NCI-H2196 (cell line): ENCODE results near the gene GABRB3.

Experiments
- DNase-seq: peaks from one replicate; lab custom pipeline; 2025; ENCODE audit not compliant: unreplicated experiment; lab: John Stamatoyannopoulos, UW

GABRB3 gene

GRCh38 chr15:26772154-26773066, at the start of gene GABRB3:
Gene GABRB3, minus strand, starts transcription at chr15:26773066.
- DNase-seq = peak; percentile 2

DNA sequence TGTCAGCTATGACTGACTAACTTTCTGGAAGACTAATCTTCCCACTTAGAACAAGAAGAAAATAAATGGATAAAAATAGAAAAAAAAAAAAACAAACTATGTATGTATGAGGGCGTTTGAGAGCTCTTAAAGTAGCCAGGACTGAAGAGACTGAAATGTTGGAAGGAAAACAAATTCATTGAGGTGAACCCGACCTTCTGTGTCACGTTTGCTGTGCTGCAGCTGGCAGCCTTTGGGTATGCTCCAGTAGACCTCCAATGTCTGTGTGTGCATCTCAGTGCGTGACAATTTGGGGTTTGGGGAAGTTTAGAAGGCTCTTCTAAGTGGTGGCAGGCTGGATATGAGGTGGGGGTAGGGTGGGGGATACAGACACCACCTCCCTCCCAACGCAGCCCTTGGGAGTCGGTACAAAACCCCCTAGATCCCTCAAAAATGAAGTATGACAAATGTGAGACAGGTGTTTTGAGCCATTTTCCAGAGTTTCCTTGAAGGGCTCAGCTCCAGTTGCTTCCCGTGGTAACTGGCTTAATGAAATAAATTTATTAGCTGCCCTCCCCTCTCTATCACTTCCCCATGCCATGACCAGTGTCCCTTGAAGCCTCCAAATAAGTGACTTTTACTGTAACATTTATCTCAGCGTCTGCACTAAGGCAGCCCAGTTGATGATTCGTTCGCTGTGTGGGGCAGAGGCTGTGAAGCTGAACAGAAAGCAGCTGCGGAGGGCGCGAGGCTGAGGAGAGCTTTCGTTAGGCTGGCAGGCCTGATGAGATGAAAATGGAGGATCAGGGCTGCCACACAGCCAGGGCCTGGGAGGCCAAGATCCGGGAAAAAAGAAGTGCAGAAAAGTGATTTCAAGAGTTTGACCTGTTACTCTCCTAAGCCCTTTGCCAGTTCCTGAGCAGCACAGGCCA, 34.9 kb upstream of the GABRB3 start:
- no peak for DNase-seq

- no peak for DNase-seq
Measured at GRCh38 chr15:26806574-26806973, 33.7 kb upstream of the GABRB3 start.

DNA sequence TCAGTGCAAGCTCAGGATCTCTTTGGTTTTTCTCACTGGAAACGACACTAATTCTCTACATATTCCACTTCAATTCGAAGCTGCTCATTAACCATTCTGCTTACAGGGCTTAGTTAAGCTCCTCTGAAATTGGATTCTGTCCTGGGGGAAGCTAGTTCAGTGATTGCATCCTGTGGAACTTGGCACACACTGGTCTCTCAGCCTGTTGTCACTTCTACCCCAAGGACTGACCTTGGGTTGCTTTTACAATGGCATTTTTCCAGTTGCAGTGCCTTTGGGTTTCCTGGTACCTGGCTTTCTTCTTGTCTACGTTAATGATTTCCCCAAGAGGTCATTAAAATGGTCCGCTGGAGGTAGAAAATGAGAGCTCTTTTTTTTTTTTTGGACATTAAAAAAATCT, 33.3 kb upstream of the GABRB3 start:
- no peak for DNase-seq

- DNase-seq = no peak
Measured at GRCh38 chr15:26805470-26805869, 32.6 kb upstream of the GABRB3 start.

GRCh38 chr15:26804063-26804804, 31.4 kb upstream of the GABRB3 start:
- no peak for DNase-seq

DNA sequence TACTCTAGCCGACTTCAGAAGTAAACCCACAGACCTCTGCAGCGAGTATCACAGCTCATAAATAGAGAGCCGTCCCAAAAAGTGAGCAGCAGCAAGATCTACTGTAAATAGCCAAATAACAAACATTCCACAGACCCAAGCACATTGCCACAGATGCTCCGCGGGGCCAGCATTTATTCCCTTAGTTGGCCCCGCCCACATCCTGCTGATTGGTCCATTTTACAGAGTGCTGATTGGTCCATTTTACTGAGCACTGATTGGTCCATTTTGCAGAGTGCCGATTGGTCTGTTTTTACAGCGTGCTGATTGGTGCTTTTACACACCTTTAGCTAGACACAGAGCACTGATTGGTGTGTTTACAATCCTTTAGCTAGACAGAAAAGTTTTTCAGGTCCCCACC, 17.3 kb upstream of the GABRB3 start:
- DNase-seq = no peak

DNA sequence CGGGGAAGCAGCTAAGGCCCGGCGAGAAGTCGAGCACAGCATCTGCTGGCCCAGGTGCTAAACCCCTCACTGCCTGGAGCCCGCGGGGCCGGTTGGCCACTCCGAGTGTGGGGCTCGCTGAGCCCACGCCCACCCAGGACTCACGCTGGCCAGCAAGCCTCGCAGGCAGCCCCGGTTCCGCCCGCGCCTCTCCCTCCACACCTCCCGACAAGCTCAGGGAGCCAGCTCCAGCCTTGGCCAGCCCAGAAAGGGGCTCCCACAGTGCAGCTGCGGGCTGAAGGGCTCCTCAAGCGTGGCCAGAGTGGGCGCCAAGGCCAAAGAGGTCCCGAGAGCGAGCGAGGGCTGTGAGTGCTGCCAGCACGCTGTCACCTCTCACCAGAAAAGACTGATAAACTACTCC, 8.9 kb upstream of the GABRB3 start:
- no peak for DNase-seq

GRCh38 chr15:26773917-26774316, 1.1 kb upstream of the GABRB3 start:
- DNase-seq = no peak

GRCh38 chr15:26773067-26773877, 406 bp upstream of the GABRB3 start:
- DNase-seq = peak; percentile 48

GRCh38 chr15:26771578-26772153, 1.2 kb downstream of the GABRB3 start:
- no peak for DNase-seq

DNA sequence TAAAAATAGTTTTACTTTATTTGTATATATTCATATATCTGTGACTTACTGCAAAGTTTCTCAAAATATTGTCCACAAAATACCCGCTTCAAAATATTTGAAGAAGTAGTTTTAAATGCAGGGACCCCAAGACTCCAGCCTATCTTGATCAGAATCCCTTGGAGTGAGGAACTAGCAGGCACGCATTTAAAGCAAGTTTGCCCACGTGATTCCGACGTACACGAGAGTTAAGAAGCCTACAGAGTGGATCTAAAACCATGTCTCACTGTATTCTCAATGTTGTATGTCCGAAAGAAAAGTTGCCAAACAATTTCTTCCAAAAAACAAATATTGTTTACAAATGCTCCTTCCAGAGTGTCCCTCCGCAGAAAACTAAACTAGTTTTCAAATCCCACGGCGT, 1.7 kb downstream of the GABRB3 start:
- DNase-seq = no peak

DNA sequence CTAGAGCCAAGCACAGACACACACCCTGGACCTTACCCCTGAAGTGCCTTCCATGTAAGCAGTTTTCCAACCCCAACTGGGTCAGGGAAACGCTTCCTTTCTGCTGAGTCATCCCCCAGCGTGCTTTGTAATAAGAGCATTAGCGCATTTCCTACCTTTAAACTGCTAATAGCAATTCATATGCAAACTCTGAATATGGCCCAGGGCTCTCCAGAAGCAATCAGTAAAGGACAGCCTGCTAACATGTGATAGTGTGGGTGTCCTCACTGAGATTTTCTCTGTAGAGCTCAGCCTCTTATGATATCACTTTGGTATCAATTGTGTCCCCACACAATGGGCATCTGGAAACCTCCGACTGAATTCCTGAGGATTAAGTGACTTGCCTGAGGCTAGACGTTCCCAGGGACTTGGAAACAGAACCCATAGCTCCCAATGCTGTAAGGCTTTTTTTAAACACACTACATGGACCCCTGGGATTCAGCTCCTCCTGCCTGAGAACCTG, 5.6 kb downstream of the GABRB3 start:
- DNase-seq = no peak

- no peak for DNase-seq
Measured at GRCh38 chr15:26766262-26766661, 6.6 kb downstream of the GABRB3 start.

DNA sequence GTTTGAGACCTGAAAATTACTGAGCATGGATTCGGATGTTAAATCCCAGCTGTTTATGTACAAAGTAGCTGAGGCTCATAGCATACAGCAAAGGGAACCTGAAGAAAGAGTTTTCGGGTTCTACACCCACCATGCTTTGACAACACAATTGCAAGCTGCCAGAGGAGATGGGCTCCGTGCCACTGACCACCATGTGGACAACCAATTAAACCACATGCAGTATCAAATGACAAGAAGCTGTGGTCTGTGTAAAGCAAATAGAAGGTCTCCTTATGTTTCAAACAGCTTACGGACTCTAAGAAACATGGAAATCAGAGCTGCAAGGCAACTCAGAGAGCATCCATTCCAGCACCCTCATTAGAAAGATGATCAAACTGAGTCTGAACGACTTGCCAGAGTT, 12.9 kb downstream of the GABRB3 start:
- no peak for DNase-seq

- DNase-seq = no peak
Measured at GRCh38 chr15:26758079-26758478, 14.8 kb downstream of the GABRB3 start.

DNA sequence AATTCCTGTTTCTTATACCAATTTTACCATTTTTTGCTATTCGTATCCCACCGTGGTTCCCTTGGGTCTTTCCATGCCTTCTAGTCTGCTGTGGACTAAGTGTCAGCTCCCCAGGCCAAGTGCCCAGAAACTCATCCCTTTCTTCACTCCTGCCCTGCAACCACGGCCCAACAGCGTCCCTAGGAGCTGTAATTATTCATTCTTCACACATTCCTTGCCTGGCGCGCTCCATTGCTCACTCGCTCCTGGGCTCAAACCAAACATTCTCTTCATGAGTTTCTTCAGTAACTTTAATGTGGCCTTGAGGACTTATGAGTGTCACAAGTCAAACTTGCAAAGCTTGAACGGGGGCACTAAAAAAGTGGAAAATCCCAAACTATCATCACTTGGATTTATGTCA, 15.7 kb downstream of the GABRB3 start:
- no peak for DNase-seq

DNA sequence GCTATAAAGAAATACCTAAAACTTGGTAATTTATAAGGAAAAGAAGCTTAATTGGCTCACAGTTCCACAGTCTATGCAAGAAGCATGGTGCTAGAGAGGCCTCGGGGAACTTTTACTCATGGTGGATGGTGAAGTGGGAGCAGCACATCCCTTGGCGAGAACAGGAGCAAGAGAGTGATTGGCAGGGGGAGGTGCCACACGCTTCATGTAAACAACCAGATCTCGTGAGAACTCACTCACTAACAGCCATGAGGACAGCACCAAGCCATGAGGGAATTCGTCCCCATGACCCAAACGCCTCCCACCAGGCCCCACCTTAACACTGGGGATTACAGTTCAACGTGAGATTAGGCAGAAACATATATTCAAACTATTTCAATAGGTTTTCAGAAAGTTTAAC, 28.0 kb downstream of the GABRB3 start:
- DNase-seq = no peak

DNA sequence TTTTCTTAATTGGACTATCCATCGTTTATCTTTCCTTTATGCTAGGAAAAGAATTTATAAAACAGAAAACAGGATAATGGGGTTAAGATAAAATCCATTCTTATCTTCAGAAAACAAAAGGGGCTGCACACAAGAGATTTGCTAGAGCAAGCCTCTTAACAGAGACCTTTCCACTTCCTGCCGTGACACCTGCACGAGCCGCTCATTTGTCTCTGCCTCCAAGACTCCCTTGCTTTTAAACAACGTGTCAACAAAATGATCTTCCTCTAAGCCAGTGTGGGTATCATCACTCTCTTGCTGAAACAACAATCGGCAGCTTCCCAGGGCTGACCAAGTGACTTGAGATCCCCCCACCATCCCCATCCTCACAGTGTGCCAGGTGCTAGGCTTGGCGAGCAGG, 33.1 kb downstream of the GABRB3 start:
- no peak for DNase-seq

DNA sequence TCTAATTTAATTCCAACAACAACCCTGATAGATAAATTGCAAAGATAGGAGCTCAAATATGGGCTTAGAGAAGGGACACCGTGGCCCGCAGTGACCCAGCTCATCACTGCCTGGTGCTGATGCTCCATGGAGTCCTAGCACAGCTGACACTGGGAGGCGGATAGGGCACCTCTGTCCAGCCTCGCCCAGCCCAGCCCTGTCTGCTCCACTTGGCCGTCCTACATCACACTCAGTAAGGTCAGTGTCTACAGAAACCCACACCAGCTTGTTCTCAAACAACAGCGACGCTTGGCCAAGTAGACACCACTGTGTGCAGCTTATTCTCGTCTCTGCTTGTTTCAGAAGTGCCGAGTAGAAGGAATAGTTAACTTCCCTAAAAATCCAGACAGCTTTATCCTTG, 33.9 kb downstream of the GABRB3 start:
- no peak for DNase-seq
